Forelimb muscle (tissue), 1 donor: ENCODE measurements around the gene PHYHD1. TPM values are rescaled to one million over a fixed set of nuclear protein-coding genes. Genes with fewer than 3 reads are reported as not detected.

Source experiments
- DNase-seq: peaks from one replicate; pipeline ENCODE4 v3.0.0-alpha.2; 2013; ENCODE audit warnings: low read depth
- polyA plus RNA-seq: library from polyadenylated mRNA; unstranded; fragments of 120-200 nt; gene quantifications from one replicate; pipeline ENCODE4 v1.2.1, GENCODE V29; 2013; ENCODE audit not compliant: insufficient read length

Gene PHYHD1
- polyA plus RNA-seq, 1 donor = 51.5 TPM

GRCh38 chr9:128969491-128969890, 48.7 kb downstream of the PHYHD1 start:
- DNase-seq = no peak

DNA sequence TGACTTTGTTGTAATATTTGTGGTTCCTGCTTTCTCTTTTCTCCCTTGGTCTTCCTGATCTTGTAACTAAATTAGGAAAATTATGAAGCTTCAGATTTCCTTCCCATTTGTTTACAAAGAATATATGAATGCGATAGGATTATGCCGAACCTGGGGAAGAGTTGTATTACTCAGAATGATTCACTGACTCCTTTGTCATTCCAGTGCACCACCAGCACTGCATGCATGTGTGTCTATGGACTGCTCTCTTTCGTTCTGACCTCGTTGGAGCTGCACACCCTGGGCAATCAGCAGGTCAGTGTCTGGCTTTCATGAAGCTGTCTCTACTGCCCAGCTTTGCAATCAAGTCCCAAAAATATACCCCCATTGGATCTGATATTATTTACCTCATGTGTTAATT, 52.2 kb downstream of the PHYHD1 start:
- no peak for DNase-seq

DNA sequence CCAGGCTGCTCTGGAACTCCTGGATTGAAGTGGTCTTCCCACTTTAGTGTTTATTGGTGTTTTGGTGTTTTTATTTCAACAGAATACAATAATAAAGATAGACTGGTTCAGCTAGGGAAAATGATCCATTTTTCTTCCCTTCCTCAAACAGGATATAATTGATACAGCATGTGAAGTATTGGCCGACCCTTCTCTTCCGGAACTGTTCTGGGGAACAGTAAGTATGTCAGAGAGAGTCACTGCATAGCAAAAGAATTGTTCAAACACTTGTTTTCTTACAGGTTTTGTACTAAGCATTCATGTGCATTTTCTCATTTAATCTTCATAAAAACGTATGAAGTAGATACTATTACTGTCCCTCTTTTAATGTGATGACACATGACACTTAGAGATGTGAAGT, 58.3 kb downstream of the PHYHD1 start:
- no peak for DNase-seq

DNA sequence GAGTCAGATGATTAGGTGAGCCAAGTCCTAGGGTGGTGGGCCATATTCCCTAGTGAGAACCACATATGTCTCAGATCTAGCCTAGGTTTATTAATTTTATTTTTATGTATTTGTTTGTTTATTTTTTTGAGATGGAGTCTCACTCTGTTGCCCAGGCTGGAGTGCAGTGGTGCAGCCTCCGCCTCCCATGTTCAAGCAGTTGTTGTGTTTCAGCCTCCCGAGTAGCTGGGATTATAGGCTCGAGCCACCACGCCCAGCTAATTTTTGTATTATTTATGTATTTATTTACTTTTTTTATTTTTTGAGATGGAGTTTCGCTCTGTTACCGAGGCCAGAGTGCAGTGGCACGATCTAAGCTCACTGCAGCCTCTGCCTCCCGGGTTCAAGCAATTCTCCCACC, 62.8 kb downstream of the PHYHD1 start:
- no peak for DNase-seq

DNA sequence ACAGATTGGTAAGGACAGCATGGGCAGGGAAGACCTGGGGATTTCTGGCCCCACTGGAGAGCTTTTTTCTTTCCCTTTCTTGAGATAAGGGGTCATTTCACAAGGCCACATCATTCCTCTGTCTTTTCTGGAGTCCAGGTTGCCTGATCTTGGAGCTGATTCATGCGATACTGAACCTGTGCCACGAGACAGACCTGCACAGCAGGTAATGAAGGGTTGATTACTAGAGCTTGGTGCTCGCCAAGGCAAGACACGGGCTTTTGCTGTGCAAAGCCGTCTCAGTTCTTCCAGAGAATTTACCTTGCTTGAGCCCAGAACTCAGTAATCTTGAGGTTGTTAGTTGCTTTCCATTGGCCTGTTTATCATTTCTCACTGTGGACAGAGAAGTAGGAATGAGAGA, 65.9 kb downstream of the PHYHD1 start:
- no peak for DNase-seq

DNA sequence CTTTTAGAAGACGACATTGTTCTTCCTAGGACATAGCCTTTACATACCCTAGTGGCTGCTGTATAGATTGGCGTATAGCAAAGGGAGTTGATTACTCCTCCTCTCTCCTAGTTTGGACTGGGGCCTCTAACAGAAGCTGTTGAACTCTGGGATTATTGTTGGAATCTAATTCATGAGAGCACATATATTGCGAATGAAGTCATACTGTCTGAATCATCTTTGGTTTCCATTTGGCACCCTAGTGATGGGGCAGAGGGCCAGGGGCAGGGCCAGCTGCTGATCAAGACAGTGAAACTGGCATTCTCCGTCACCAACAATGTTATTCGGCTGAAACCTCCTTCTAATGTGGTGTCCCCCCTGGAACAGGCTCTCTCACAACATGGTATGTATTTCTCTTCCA, 67.0 kb downstream of the PHYHD1 start:
- peak; percentile 14 for DNase-seq

Other genes starting within 250 kb of the PHYHD1 start
- 294 TPM for gene SET, start 231.8 kb upstream of the PHYHD1 start, polyA plus RNA-seq
- 8.9 TPM for gene PKN3, start 218.5 kb upstream of the PHYHD1 start, polyA plus RNA-seq
- gene ZDHHC12, start 196.9 kb upstream of the PHYHD1 start, polyA plus RNA-seq = 6.0 TPM
- 35.6 TPM for gene ZER1, start 149.1 kb upstream of the PHYHD1 start, polyA plus RNA-seq
- 37.4 TPM for gene TBC1D13, start 133.7 kb upstream of the PHYHD1 start, polyA plus RNA-seq
- 23.2 TPM for gene ENDOG, start 102.5 kb upstream of the PHYHD1 start, polyA plus RNA-seq
- gene SPOUT1, start 91.2 kb upstream of the PHYHD1 start, polyA plus RNA-seq = 24.4 TPM
- gene KYAT1, start 39.0 kb upstream of the PHYHD1 start, polyA plus RNA-seq = 6.2 TPM
- 23.1 TPM for gene LRRC8A, start 38.8 kb upstream of the PHYHD1 start, polyA plus RNA-seq
- gene DOLK, start 26.6 kb downstream of the PHYHD1 start, polyA plus RNA-seq = 7.3 TPM
- 35.2 TPM for gene NUP188, start 26.7 kb downstream of the PHYHD1 start, polyA plus RNA-seq
- 64.0 TPM for gene SH3GLB2, start 107.3 kb downstream of the PHYHD1 start, polyA plus RNA-seq
- gene MIGA2, start 115.6 kb downstream of the PHYHD1 start, polyA plus RNA-seq = 15.9 TPM
- 7.7 TPM for gene DOLPP1, start 160.1 kb downstream of the PHYHD1 start, polyA plus RNA-seq
- gene CRAT, start 189.8 kb downstream of the PHYHD1 start, polyA plus RNA-seq = 51.1 TPM
- 131 TPM for gene PTPA, start 190.4 kb downstream of the PHYHD1 start, polyA plus RNA-seq